SK-N-MC (cell line): Measurements from ENCODE around the gene ERGIC1.

Experiments
- EZH2 ChIP-seq: fragments of 200-600 bp; sonication (generic); IDR thresholded peaks from one replicate; pipeline ENCODE4 v1.6.1; 2017; ENCODE audit warnings: antibody characterized with exemption
- FOXP2 ChIP-seq: optimal IDR thresholded peaks from 2 replicates; pipeline ENCODE3; 2011; ENCODE audit warnings: mild to moderate bottlenecking, moderate library complexity; ENCODE audit not compliant: insufficient read depth; ENCODE audit errors: extremely low read length, control extremely low read depth
- POLR2AphosphoS5 ChIP-seq: IDR thresholded peaks from 2 replicates; pipeline ENCODE4 v1.6.1; 2012; ENCODE audit warnings: mild to moderate bottlenecking, low read depth, low read length, borderline replicate concordance

- TF ChIP-seq POLR2AphosphoS5 (no peak), EZH2 (no peak), FOXP2 (no peak)
Measured at GRCh38 chr5:172860520-172861443, 26.7 kb downstream of the ERGIC1 start.
